ENCODE data around the gene PRAMEF17. TPM values are rescaled to one million over a fixed set of nuclear protein-coding genes. Genes with fewer than 3 reads are reported as not detected.
A peak's percentile ranks its signal among the peaks of the same experiment; 100 is the strongest.
"Not testable (repeated sequence)": the region's sequence is repeated elsewhere in the genome, so short reads cannot be mapped to it uniquely, and the experiment has no call there.

Gene PRAMEF17
- not detected for total RNA-seq
- polyA plus RNA-seq (ENCODE audit: insufficient read length in 2 of 2), result not detected
- long read RNA-seq, donor 1, result 0 reads
- long read RNA-seq, donor 2, result 0 reads
- long read RNA-seq, donor 3, result 0 reads
- long read RNA-seq, donor 4, result 0 reads

- not testable (repeated sequence) for H3K27ac ChIP-seq (ENCODE audit: low read depth, low read length); H3K27me3 ChIP-seq (ENCODE audit: control insufficient read depth, insufficient read depth, low read length); DNase-seq (ENCODE audit: low read depth in 4 of 6, low spot score in 6 of 6); H3K9me3 ChIP-seq (ENCODE audit: control insufficient read depth, insufficient read depth, low read length); H3K4me1 ChIP-seq (ENCODE audit: control insufficient read depth, insufficient read depth, low read length); H3K4me3 ChIP-seq (ENCODE audit: low read depth, low read length); H3K36me3 ChIP-seq (ENCODE audit: control insufficient read depth, insufficient read depth, low read length)
Observed at GRCh38 chr1:13389332-13389731, at the start of gene PRAMEF17. TSS of gene PRAMEF17 (plus strand) at chr1:13389632. CDS start at chr1:13389658, 26 bp downstream.

GRCh38 chr1:13342496-13342895, 46.9 kb upstream of the PRAMEF17 start:
- H3K9me3 ChIP-seq (ENCODE audit: control insufficient read depth, insufficient read depth, low read length); H3K36me3 ChIP-seq (ENCODE audit: control insufficient read depth, insufficient read depth, low read length); H3K27me3 ChIP-seq (ENCODE audit: control insufficient read depth, insufficient read depth, low read length); DNase-seq (ENCODE audit: low read depth in 4 of 6, low spot score in 6 of 6); H3K4me3 ChIP-seq (ENCODE audit: low read depth, low read length); H3K27ac ChIP-seq (ENCODE audit: low read depth, low read length); H3K4me1 ChIP-seq (ENCODE audit: control insufficient read depth, insufficient read depth, low read length): not testable (repeated sequence)
- no CpG with 5 or more reads among the region's 8 CpGs for WGBS (ENCODE audit: insufficient coverage)

GRCh38 chr1:13347034-13347433, 42.4 kb upstream of the PRAMEF17 start, which contains the start of gene PRAMEF14:
TSS of gene PRAMEF14 (minus strand) at chr1:13347134. CDS start at chr1:13345314, 1,820 bp downstream.
- H3K4me3 ChIP-seq (ENCODE audit: low read depth, low read length); H3K4me1 ChIP-seq (ENCODE audit: control insufficient read depth, insufficient read depth, low read length); DNase-seq (ENCODE audit: low read depth in 4 of 6, low spot score in 6 of 6); H3K9me3 ChIP-seq (ENCODE audit: control insufficient read depth, insufficient read depth, low read length); H3K27me3 ChIP-seq (ENCODE audit: control insufficient read depth, insufficient read depth, low read length); H3K27ac ChIP-seq (ENCODE audit: low read depth, low read length); H3K36me3 ChIP-seq (ENCODE audit: control insufficient read depth, insufficient read depth, low read length): not testable (repeated sequence)
- WGBS (ENCODE audit: insufficient coverage), result no CpG with 5 or more reads among the region's 7 CpGs

GRCh38 chr1:13353476-13353875, 36.0 kb upstream of the PRAMEF17 start:
- not testable (repeated sequence) for H3K36me3 ChIP-seq (ENCODE audit: control insufficient read depth, insufficient read depth, low read length); H3K4me3 ChIP-seq (ENCODE audit: low read depth, low read length); H3K27ac ChIP-seq (ENCODE audit: low read depth, low read length); H3K4me1 ChIP-seq (ENCODE audit: control insufficient read depth, insufficient read depth, low read length); H3K27me3 ChIP-seq (ENCODE audit: control insufficient read depth, insufficient read depth, low read length); DNase-seq (ENCODE audit: low read depth in 4 of 6, low spot score in 6 of 6); H3K9me3 ChIP-seq (ENCODE audit: control insufficient read depth, insufficient read depth, low read length)
- no CpG with 5 or more reads among the region's 8 CpGs for WGBS (ENCODE audit: insufficient coverage)

GRCh38 chr1:13354475-13354874, 35.0 kb upstream of the PRAMEF17 start:
- H3K36me3 ChIP-seq (ENCODE audit: control insufficient read depth, insufficient read depth, low read length); H3K4me1 ChIP-seq (ENCODE audit: control insufficient read depth, insufficient read depth, low read length); H3K27me3 ChIP-seq (ENCODE audit: control insufficient read depth, insufficient read depth, low read length); H3K4me3 ChIP-seq (ENCODE audit: low read depth, low read length); DNase-seq (ENCODE audit: low read depth in 4 of 6, low spot score in 6 of 6); H3K9me3 ChIP-seq (ENCODE audit: control insufficient read depth, insufficient read depth, low read length); H3K27ac ChIP-seq (ENCODE audit: low read depth, low read length): not testable (repeated sequence)
- WGBS (ENCODE audit: insufficient coverage), result no CpG with 5 or more reads among the region's 9 CpGs

- H3K4me3 ChIP-seq (ENCODE audit: low read depth, low read length); H3K4me1 ChIP-seq (ENCODE audit: control insufficient read depth, insufficient read depth, low read length); H3K36me3 ChIP-seq (ENCODE audit: control insufficient read depth, insufficient read depth, low read length); H3K9me3 ChIP-seq (ENCODE audit: control insufficient read depth, insufficient read depth, low read length); H3K27ac ChIP-seq (ENCODE audit: low read depth, low read length); H3K27me3 ChIP-seq (ENCODE audit: control insufficient read depth, insufficient read depth, low read length): not testable (repeated sequence)
- peak; percentile 7 to 92 (median 48) for DNase-seq (ENCODE audit: low read depth in 4 of 6, low spot score in 6 of 6)
- 0% methylated on average over 2 of the region's 5 CpGs for WGBS (ENCODE audit: insufficient coverage)
Observed at GRCh38 chr1:13356774-13357173, 32.7 kb upstream of the PRAMEF17 start.

GRCh38 chr1:13362364-13362763, 27.1 kb upstream of the PRAMEF17 start:
- not testable (repeated sequence) for H3K27ac ChIP-seq (ENCODE audit: low read depth, low read length); H3K4me1 ChIP-seq (ENCODE audit: control insufficient read depth, insufficient read depth, low read length); H3K9me3 ChIP-seq (ENCODE audit: control insufficient read depth, insufficient read depth, low read length); H3K36me3 ChIP-seq (ENCODE audit: control insufficient read depth, insufficient read depth, low read length); H3K27me3 ChIP-seq (ENCODE audit: control insufficient read depth, insufficient read depth, low read length); H3K4me3 ChIP-seq (ENCODE audit: low read depth, low read length); DNase-seq (ENCODE audit: low read depth in 4 of 6, low spot score in 6 of 6)
- WGBS (ENCODE audit: insufficient coverage), result no CpG with 5 or more reads among the region's 7 CpGs

- no CpG with 5 or more reads among the region's 4 CpGs for WGBS (ENCODE audit: insufficient coverage)
- not testable (repeated sequence) for H3K36me3 ChIP-seq (ENCODE audit: control insufficient read depth, insufficient read depth, low read length); H3K27me3 ChIP-seq (ENCODE audit: control insufficient read depth, insufficient read depth, low read length); H3K4me3 ChIP-seq (ENCODE audit: low read depth, low read length); H3K4me1 ChIP-seq (ENCODE audit: control insufficient read depth, insufficient read depth, low read length); DNase-seq (ENCODE audit: low read depth in 4 of 6, low spot score in 6 of 6); H3K9me3 ChIP-seq (ENCODE audit: control insufficient read depth, insufficient read depth, low read length); H3K27ac ChIP-seq (ENCODE audit: low read depth, low read length)
Observed at GRCh38 chr1:13364928-13365327, 24.5 kb upstream of the PRAMEF17 start.

GRCh38 chr1:13366536-13366935, 22.9 kb upstream of the PRAMEF17 start:
- DNase-seq (ENCODE audit: low read depth in 4 of 6, low spot score in 6 of 6); H3K9me3 ChIP-seq (ENCODE audit: control insufficient read depth, insufficient read depth, low read length); H3K4me3 ChIP-seq (ENCODE audit: low read depth, low read length); H3K27me3 ChIP-seq (ENCODE audit: control insufficient read depth, insufficient read depth, low read length); H3K4me1 ChIP-seq (ENCODE audit: control insufficient read depth, insufficient read depth, low read length); H3K27ac ChIP-seq (ENCODE audit: low read depth, low read length); H3K36me3 ChIP-seq (ENCODE audit: control insufficient read depth, insufficient read depth, low read length): not testable (repeated sequence)
- no CpG with 5 or more reads among the region's 3 CpGs for WGBS (ENCODE audit: insufficient coverage)

GRCh38 chr1:13368544-13368943, 20.9 kb upstream of the PRAMEF17 start:
- peak in 3 of 6 donors; percentile 0 to 2 (median 2) for DNase-seq (ENCODE audit: low read depth in 4 of 6, low spot score in 6 of 6)

More at GRCh38 chr1:13368544-13368943, 20.9 kb upstream of the PRAMEF17 start:
- WGBS (ENCODE audit: insufficient coverage), result 68% methylated on average over 2 of the region's 4 CpGs
- H3K27ac ChIP-seq (ENCODE audit: low read depth, low read length); H3K9me3 ChIP-seq (ENCODE audit: control insufficient read depth, insufficient read depth, low read length); H3K4me3 ChIP-seq (ENCODE audit: low read depth, low read length); H3K36me3 ChIP-seq (ENCODE audit: control insufficient read depth, insufficient read depth, low read length); H3K27me3 ChIP-seq (ENCODE audit: control insufficient read depth, insufficient read depth, low read length); H3K4me1 ChIP-seq (ENCODE audit: control insufficient read depth, insufficient read depth, low read length): not testable (repeated sequence)

Measured in spinal cord (tissue), 10 donors.